Stomach (tissue), 4 donors: ENCODE measurements around the gene PINLYP.

Experiments
- CTCF ChIP-seq, 7 experiments: fragments of 450-650 bp in 4 of 7; fragments of 200-600 bp in 3 of 7; sonication (generic) in 3 of 7; IDR thresholded peaks; one replicate each; pipeline ENCODE4 v1.5.1; 2016 to 2019; ENCODE audit warnings: antibody characterized with exemption in 7 of 7, control low read depth in 2 of 7, mild to moderate bottlenecking in 1 of 7
- EP300 ChIP-seq: sonication (generic); formaldehyde crosslinking; IDR thresholded peaks from one replicate; pipeline ENCODE4 v1.6.1; 2017; ENCODE audit warnings: antibody characterized with exemption
- POLR2A ChIP-seq, 4 donors: fragments of 450-650 bp; IDR thresholded peaks; one replicate each; pipeline ENCODE4 v1.6.1; 2016; ENCODE audit warnings: antibody characterized with exemption in 4 of 4, control low read depth in 2 of 4, mild to moderate bottlenecking in 1 of 4, moderate library complexity in 1 of 4
- POLR2AphosphoS5 ChIP-seq, 3 donors: sonication (generic); formaldehyde crosslinking; IDR thresholded peaks; one replicate each; pipeline ENCODE4 v1.6.1; 2016; ENCODE audit warnings: antibody characterized with exemption in 3 of 3

- TF ChIP-seq CTCF (IDR thresholded peaks at IDR 0.05) (peak in 5 of 7 experiments; percentile 46 to 55 (median 51)), POLR2A (IDR thresholded peaks at IDR 0.05) (no peak), EP300 (no peak), POLR2AphosphoS5 (IDR thresholded peaks at IDR 0.05) (peak in 1 of 3 donors; percentile 11)
Measured at GRCh38 chr19:43594710-43595604, 19.4 kb downstream of the PINLYP start.
